SK-N-SH (cell line): ENCODE data around the gene PLPPR5. TPM values are rescaled to one million over a fixed set of nuclear protein-coding genes. Genes with fewer than 3 reads are reported as not detected.
A peak's percentile ranks its signal among the peaks of the same experiment; 100 is the strongest.

ENCODE experiments used
- CTCF ChIA-PET: fragments of 300-600, 350-600 bp; formaldehyde crosslinking; extraction: SDS; loops from one replicate; lab custom pipeline; 2021; lab: Yijun Ruan, JAX
- POLR2A ChIA-PET: fragments of 350-600 bp; sonication (Branson Sonifier 250); formaldehyde crosslinking; extraction: SDS; loops from one replicate; lab custom pipeline; 2020; ENCODE audit warnings: antibody characterized with exemption, inconsistent platforms; lab: Yijun Ruan, JAX
- DNase-seq: peaks from one replicate; pipeline ENCODE4 v3.0.0; 2012
- H2AFZ ChIP-seq: fragments of 200-600 bp; sonication (generic); 2 replicates; pipeline ENCODE4 v1.8.1; 2016; ENCODE audit warnings: antibody characterized with exemption, mild to moderate bottlenecking, low read depth
- H3F3A ChIP-seq: fragments of 200-600 bp; sonication (generic); replicated peaks from 2 replicates; pipeline ENCODE3; 2016; ENCODE audit warnings: antibody characterized with exemption, mild to moderate bottlenecking; ENCODE audit not compliant: insufficient read depth
- H3K27ac ChIP-seq, 2 experiments: fragments of 200-500 bp in 1 of 2; fragments of 200-600 bp in 1 of 2; sonication (Bioruptor generic) in 1 of 2; sonication (generic), shearing (Covaris generic) in 1 of 2; 2 replicates each; pipeline versions ENCODE4 v1.5.1 to v1.6.1; 2014 to 2016; ENCODE audit warnings: low read depth in 2 of 2, inconsistent platforms in 1 of 2, low read length in 1 of 2, mild to moderate bottlenecking in 1 of 2, mixed read lengths in 1 of 2
- H3K27me3 ChIP-seq: fragments of 200-600 bp; sonication (generic), shearing (Covaris generic); 2 replicates; pipeline ENCODE4 v1.6.1; 2016; ENCODE audit warnings: mixed run types; ENCODE audit not compliant: insufficient read depth
- H3K36me3 ChIP-seq, 2 experiments: fragments of 200-500 bp in 1 of 2; fragments of 200-600 bp in 1 of 2; sonication (Bioruptor generic) in 1 of 2; sonication (generic) in 1 of 2; replicated peaks in 1 of 2; 2 replicates each; pipeline versions ENCODE3 to v1.5.1; 2014 to 2016; ENCODE audit warnings: low read length in 1 of 2, mild to moderate bottlenecking in 1 of 2; ENCODE audit not compliant: insufficient read depth in 2 of 2, control insufficient read depth in 1 of 2
- H3K4me1 ChIP-seq, 2 experiments: fragments of 200-500 bp in 1 of 2; fragments of 200-600 bp in 1 of 2; sonication (Bioruptor generic) in 1 of 2; sonication (generic), shearing (Covaris generic) in 1 of 2; 2 replicates each; pipeline versions ENCODE4 v1.5.1 to v1.6.1; 2014 to 2016; ENCODE audit warnings: low read depth in 1 of 2, low read length in 1 of 2, mixed run types in 1 of 2; ENCODE audit not compliant: insufficient read depth in 2 of 2, control insufficient read depth in 1 of 2
- H3K4me2 ChIP-seq: fragments of 200-600 bp; sonication (generic), shearing (Covaris generic); 2 replicates; pipeline ENCODE4 v1.6.1; 2017; ENCODE audit warnings: mixed run types
- H3K4me3 ChIP-seq, 2 experiments: fragments of 200-500 bp in 1 of 2; fragments of 200-600 bp in 1 of 2; sonication (Bioruptor generic) in 1 of 2; sonication (generic), shearing (Covaris generic) in 1 of 2; 2 replicates each; pipeline versions ENCODE4 v1.5.1 to v1.8.1; 2014 to 2016; ENCODE audit warnings: low read depth in 2 of 2, inconsistent platforms in 1 of 2, low read length in 1 of 2, mild to moderate bottlenecking in 1 of 2, mixed read lengths in 1 of 2, moderate library complexity in 1 of 2
- H3K79me2 ChIP-seq: fragments of 200-600 bp; sonication (generic); 2 replicates; pipeline ENCODE4 v1.8.1; 2017; ENCODE audit warnings: mild to moderate bottlenecking; ENCODE audit not compliant: insufficient read depth
- H3K9ac ChIP-seq: fragments of 200-600 bp; sonication (generic); 2 replicates; pipeline ENCODE4 v1.6.1; 2017; ENCODE audit warnings: mixed run types
- H3K9me2 ChIP-seq: fragments of 200-600 bp; sonication (generic); 2 replicates; pipeline ENCODE4 v1.6.1; 2017; ENCODE audit warnings: mixed run types
- H3K9me3 ChIP-seq: fragments of 200-600 bp; sonication (generic); 2 replicates; pipeline ENCODE4 v1.6.1; 2017; ENCODE audit warnings: mixed run types, mild to moderate bottlenecking, moderate library complexity
- H4K20me1 ChIP-seq: fragments of 200-600 bp; sonication (generic); 2 replicates; pipeline ENCODE4 v1.6.1; 2017; ENCODE audit warnings: mild to moderate bottlenecking, mixed run types; ENCODE audit not compliant: insufficient read depth
- ELF1 ChIP-seq: IDR thresholded peaks from 2 replicates; pipeline ENCODE4 v1.4.0; 2012
- EP300 ChIP-seq, 2 experiments: IDR thresholded peaks; 2 replicates each; pipeline versions ENCODE4 v1.4.0 to v1.6.1; 2012; ENCODE audit warnings: borderline replicate concordance in 1 of 2, low read depth in 1 of 2, low read length in 1 of 2
- FOXJ3 ChIP-seq: sonication (generic); formaldehyde crosslinking; IDR thresholded peaks from 2 replicates; pipeline ENCODE4 v1.5.1; 2020; ENCODE audit warnings: mild to moderate bottlenecking, missing genetic modification reagents
- FOXM1 ChIP-seq: IDR thresholded peaks from 2 replicates; pipeline ENCODE4 v1.4.0; 2012; ENCODE audit warnings: low read depth, mild to moderate bottlenecking
- JUND ChIP-seq: IDR thresholded peaks from 2 replicates; pipeline ENCODE4 v1.4.0; 2012
- MEF2A ChIP-seq: IDR thresholded peaks from 2 replicates; pipeline ENCODE4 v1.4.0; 2012; ENCODE audit warnings: low read depth, borderline replicate concordance
- MXI1 ChIP-seq: IDR thresholded peaks from 2 replicates; pipeline ENCODE4 v1.6.1; 2012; ENCODE audit warnings: mild to moderate bottlenecking, low read depth, low read length, improper control_type of control experiment
- POLR2AphosphoS5 ChIP-seq: IDR thresholded peaks from 2 replicates; pipeline ENCODE4 v1.6.1; 2012; ENCODE audit warnings: low read depth, low read length
- RCOR1 ChIP-seq: fragments of 150-350 bp; IDR thresholded peaks from 2 replicates; pipeline ENCODE4 v1.6.1; 2017; ENCODE audit warnings: antibody characterized with exemption, low read length
- RFX5 ChIP-seq: IDR thresholded peaks from 2 replicates; pipeline ENCODE4 v1.6.1; 2012; ENCODE audit warnings: mild to moderate bottlenecking, improper control_type of control experiment, low read length
- SIN3A ChIP-seq: IDR thresholded peaks from 2 replicates; pipeline ENCODE4 v1.6.1; 2012; ENCODE audit warnings: low read depth, mild to moderate bottlenecking, low read length, moderate library complexity, borderline replicate concordance
- WGBS: methylation state at CpG from one replicate; pipeline ENCODE4 v1.1.6; 2017; ENCODE audit warnings: low lambda C conversion rate; 5-methylcytosine and 5-hydroxymethylcytosine counted together
- polyA plus RNA-seq, 3 experiments: library from polyadenylated mRNA; depleted of rRNA; stranded (reverse); fragments of >200 nt; gene quantifications; 2 replicates each; pipeline ENCODE4 v1.2.3, GENCODE V29; 2012
- TF ChIP-seq, protein P1 (sequence below): IDR thresholded peaks from 2 replicates; pipeline ENCODE4 v1.6.1; 2012; ENCODE audit warnings: mild to moderate bottlenecking, low read depth, low read length, moderate library complexity
- TF ChIP-seq, protein P2 (sequence below): IDR thresholded peaks from 2 replicates; pipeline ENCODE4 v1.4.0; 2012; ENCODE audit warnings: low read depth, borderline replicate concordance
- TF ChIP-seq, protein P3 (sequence below): IDR thresholded peaks from 2 replicates; pipeline ENCODE4 v1.4.0; 2012; ENCODE audit warnings: low read depth
- TF ChIP-seq, protein P4 (sequence below): fragments of 200-600 bp; sonication (generic); IDR thresholded peaks from 2 replicates; pipeline ENCODE4 v1.6.1; 2017; ENCODE audit warnings: antibody characterized with exemption, mild to moderate bottlenecking, moderate library complexity
- TF ChIP-seq, protein P5 (sequence below): fragments of 150-350 bp; IDR thresholded peaks from 2 replicates; pipeline ENCODE4 v1.6.1; 2017; ENCODE audit warnings: antibody characterized with exemption, low read length, low read depth, borderline replicate concordance

Gene PLPPR5
- polyA plus RNA-seq, 1 of the 3 experiments (the other 2 are of a cell fraction) = 0.23 TPM

DNA sequence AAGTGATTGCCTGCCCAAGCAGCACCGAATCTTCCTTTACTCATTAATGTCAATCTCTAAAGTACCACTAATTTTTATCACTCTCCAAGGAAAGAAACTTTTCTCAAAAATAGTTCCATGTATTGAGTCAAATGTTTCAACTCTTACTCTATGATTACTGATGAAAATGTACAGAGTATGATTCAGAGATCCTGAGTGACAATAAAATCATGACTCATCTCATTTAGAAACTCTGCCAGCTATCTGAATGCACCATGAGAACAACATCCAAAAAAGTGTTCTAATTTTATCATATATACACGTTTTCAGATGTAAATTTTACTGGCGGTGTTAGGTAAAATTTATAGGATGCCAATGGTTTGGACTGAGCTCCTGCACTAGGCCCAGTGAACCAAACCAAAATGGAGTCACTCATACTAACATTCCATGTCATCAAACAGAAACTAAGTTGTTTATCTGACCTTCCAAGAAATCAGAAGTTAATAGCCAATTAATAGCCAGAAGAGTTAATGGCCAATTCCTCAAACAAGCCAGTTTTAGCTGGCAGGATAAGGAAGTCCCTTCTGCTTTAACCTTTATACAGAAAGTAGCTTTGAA is 22.6 kb downstream of the PLPPR5 start (continued):
- TF ChIP-seq, protein P1, sequence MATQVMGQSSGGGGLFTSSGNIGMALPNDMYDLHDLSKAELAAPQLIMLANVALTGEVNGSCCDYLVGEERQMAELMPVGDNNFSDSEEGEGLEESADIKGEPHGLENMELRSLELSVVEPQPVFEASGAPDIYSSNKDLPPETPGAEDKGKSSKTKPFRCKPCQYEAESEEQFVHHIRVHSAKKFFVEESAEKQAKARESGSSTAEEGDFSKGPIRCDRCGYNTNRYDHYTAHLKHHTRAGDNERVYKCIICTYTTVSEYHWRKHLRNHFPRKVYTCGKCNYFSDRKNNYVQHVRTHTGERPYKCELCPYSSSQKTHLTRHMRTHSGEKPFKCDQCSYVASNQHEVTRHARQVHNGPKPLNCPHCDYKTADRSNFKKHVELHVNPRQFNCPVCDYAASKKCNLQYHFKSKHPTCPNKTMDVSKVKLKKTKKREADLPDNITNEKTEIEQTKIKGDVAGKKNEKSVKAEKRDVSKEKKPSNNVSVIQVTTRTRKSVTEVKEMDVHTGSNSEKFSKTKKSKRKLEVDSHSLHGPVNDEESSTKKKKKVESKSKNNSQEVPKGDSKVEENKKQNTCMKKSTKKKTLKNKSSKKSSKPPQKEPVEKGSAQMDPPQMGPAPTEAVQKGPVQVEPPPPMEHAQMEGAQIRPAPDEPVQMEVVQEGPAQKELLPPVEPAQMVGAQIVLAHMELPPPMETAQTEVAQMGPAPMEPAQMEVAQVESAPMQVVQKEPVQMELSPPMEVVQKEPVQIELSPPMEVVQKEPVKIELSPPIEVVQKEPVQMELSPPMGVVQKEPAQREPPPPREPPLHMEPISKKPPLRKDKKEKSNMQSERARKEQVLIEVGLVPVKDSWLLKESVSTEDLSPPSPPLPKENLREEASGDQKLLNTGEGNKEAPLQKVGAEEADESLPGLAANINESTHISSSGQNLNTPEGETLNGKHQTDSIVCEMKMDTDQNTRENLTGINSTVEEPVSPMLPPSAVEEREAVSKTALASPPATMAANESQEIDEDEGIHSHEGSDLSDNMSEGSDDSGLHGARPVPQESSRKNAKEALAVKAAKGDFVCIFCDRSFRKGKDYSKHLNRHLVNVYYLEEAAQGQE = no peak
- no peak for TF ChIP-seq POLR2AphosphoS5

DNA sequence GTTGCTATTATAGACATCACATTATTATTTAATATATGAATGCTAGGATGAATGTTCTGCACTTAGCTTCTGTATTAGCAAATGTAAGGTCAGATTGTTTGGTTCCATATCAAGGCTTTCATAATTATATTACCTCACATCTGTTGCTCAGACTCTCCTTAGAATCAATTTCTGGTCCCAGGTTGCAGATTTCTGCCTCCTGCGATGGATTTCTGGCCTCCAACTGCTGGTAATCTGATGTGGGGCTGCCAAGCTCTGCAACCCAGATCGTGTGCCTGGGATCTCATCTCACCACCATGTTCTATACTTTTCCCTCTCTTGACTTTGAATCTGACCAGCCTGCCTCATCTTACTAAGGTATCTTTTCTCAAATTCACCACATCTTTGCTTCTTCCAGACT is 25.2 kb downstream of the PLPPR5 start:
- no peak for DNase-seq
- no peaks in the 10 kb centered on the region for H3K27me3 ChIP-seq
- no peak overlapping the region for H2AFZ ChIP-seq
- 71% methylated on average over 2 of the region's 2 CpGs for WGBS
- no peak overlapping the region for H3K9ac ChIP-seq
- CTCF ChIA-PET = interaction anchor here (0.8 to 2.1 kb wide), 4 partner anchors 11 to 502 kb away, joined by 3 to 5 read pairs (median 4); no protein-coding TSS in a partner anchor
- H3F3A ChIP-seq = no peaks in the 10 kb centered on the region
- no peaks in the 10 kb centered on the region for H3K79me2 ChIP-seq
- no peak overlapping the region for H3K4me3 ChIP-seq
- TF ChIP-seq EP300 (IDR thresholded peaks at IDR 0.05; ENCODE audit: borderline replicate concordance in 1 of 2, low read depth in 1 of 2, low read length in 1 of 2) (peak in 1 of 2 experiments; percentile 19; a peak in 1 of 4 replicates), POLR2AphosphoS5 (no peak)
- H3K4me1 ChIP-seq = peaks cover 0 to 10% of the 10 kb centered on the region in 2 experiments; a peak in 2 of 4 replicates
- H3K36me3 ChIP-seq = no peaks in the 10 kb centered on the region
- POLR2A ChIA-PET = no interaction called here
- H3K4me2 ChIP-seq = no peak overlapping the region
- H3K9me3 ChIP-seq = no peaks in the 10 kb centered on the region
- H3K27ac ChIP-seq = peak overlapping the region in 1 of 2 experiments; percentile 76; a peak in 2 of 4 replicates
- no peaks in the 10 kb centered on the region for H3K9me2 ChIP-seq
- no peaks in the 10 kb centered on the region for H4K20me1 ChIP-seq

DNA sequence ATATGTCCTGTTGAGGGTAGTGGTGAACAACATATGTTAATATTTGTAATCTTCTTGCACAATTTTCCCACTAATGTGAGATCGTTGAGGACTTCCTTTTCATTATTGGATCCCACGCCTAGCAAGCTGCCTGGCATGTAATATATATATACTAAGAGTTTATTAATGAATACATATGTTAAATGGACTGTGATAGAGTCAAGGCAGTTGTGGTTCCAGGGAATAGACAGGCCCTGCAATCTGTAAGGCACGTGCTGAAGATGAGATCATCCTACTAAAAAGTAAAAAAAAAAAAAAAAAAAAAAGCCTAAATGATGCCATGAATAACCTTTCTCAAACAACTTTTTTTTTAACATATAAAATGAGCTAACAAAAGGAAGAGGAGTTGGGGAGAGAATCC is 28.9 kb downstream of the PLPPR5 start:
- WGBS = 63% methylated on average over 3 of the region's 3 CpGs
- TF ChIP-seq, protein P2, sequence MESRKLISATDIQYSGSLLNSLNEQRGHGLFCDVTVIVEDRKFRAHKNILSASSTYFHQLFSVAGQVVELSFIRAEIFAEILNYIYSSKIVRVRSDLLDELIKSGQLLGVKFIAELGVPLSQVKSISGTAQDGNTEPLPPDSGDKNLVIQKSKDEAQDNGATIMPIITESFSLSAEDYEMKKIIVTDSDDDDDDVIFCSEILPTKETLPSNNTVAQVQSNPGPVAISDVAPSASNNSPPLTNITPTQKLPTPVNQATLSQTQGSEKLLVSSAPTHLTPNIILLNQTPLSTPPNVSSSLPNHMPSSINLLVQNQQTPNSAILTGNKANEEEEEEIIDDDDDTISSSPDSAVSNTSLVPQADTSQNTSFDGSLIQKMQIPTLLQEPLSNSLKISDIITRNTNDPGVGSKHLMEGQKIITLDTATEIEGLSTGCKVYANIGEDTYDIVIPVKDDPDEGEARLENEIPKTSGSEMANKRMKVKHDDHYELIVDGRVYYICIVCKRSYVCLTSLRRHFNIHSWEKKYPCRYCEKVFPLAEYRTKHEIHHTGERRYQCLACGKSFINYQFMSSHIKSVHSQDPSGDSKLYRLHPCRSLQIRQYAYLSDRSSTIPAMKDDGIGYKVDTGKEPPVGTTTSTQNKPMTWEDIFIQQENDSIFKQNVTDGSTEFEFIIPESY = no peak
- no peak for TF ChIP-seq FOXM1
- no peak for TF ChIP-seq SIN3A
- TF ChIP-seq, protein P3, sequence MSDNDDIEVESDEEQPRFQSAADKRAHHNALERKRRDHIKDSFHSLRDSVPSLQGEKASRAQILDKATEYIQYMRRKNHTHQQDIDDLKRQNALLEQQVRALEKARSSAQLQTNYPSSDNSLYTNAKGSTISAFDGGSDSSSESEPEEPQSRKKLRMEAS = no peak
- no peak for TF ChIP-seq RFX5
- TF ChIP-seq EP300 (IDR thresholded peaks at IDR 0.05; ENCODE audit: borderline replicate concordance in 1 of 2, low read depth in 1 of 2, low read length in 1 of 2) = no peak
- no peak for TF ChIP-seq MXI1
- TF ChIP-seq, protein P4, sequence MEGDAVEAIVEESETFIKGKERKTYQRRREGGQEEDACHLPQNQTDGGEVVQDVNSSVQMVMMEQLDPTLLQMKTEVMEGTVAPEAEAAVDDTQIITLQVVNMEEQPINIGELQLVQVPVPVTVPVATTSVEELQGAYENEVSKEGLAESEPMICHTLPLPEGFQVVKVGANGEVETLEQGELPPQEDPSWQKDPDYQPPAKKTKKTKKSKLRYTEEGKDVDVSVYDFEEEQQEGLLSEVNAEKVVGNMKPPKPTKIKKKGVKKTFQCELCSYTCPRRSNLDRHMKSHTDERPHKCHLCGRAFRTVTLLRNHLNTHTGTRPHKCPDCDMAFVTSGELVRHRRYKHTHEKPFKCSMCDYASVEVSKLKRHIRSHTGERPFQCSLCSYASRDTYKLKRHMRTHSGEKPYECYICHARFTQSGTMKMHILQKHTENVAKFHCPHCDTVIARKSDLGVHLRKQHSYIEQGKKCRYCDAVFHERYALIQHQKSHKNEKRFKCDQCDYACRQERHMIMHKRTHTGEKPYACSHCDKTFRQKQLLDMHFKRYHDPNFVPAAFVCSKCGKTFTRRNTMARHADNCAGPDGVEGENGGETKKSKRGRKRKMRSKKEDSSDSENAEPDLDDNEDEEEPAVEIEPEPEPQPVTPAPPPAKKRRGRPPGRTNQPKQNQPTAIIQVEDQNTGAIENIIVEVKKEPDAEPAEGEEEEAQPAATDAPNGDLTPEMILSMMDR = no peak
- TF ChIP-seq, protein P5, sequence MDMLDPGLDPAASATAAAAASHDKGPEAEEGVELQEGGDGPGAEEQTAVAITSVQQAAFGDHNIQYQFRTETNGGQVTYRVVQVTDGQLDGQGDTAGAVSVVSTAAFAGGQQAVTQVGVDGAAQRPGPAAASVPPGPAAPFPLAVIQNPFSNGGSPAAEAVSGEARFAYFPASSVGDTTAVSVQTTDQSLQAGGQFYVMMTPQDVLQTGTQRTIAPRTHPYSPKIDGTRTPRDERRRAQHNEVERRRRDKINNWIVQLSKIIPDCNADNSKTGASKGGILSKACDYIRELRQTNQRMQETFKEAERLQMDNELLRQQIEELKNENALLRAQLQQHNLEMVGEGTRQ = no peak
- TF ChIP-seq FOXJ3 (CRISPR knock-in tag) = no peak
- TF ChIP-seq MEF2A = no peak
- TF ChIP-seq JUND = no peak
- TF ChIP-seq RCOR1 = no peak
- TF ChIP-seq ELF1 = no peak

More for the DNA sequence above, 28.9 kb downstream of the PLPPR5 start:
- no peaks in the 10 kb centered on the region for H3K79me2 ChIP-seq
- no peak overlapping the region for H3K9ac ChIP-seq
- H3K27me3 ChIP-seq = no peaks in the 10 kb centered on the region
- H3K4me2 ChIP-seq = no peak overlapping the region
- ChIA-PET POLR2A (no interaction called here), CTCF (interaction anchor here (1.6 kb wide), 1 partner anchor 22 kb away, joined by 4 read pairs; no protein-coding TSS in a partner anchor)
- H3F3A ChIP-seq = no peaks in the 10 kb centered on the region
- H3K36me3 ChIP-seq = no peaks in the 10 kb centered on the region
- no peaks in the 10 kb centered on the region for H3K9me2 ChIP-seq
- peaks cover 0 to 10% of the 10 kb centered on the region in 2 experiments; a peak in 1 of 4 replicates for H3K4me1 ChIP-seq
- no peak overlapping the region; a peak in 1 of 4 replicates for H3K27ac ChIP-seq
- DNase-seq = no peak
- no peaks in the 10 kb centered on the region for H3K9me3 ChIP-seq
- H2AFZ ChIP-seq = no peak overlapping the region
- no peaks in the 10 kb centered on the region for H4K20me1 ChIP-seq
- no peak overlapping the region for H3K4me3 ChIP-seq
